ENCODE data around the gene SRRM3. TPM values are rescaled to one million over a fixed set of nuclear protein-coding genes. Genes with fewer than 3 reads are reported as not detected.
"Not testable (repeated sequence)": the region's sequence is repeated elsewhere in the genome, so short reads cannot be mapped to it uniquely, and the experiment has no call there.

The SRRM3 gene
- polyA plus RNA-seq, 1 experiment: 0.80 TPM

DNA sequence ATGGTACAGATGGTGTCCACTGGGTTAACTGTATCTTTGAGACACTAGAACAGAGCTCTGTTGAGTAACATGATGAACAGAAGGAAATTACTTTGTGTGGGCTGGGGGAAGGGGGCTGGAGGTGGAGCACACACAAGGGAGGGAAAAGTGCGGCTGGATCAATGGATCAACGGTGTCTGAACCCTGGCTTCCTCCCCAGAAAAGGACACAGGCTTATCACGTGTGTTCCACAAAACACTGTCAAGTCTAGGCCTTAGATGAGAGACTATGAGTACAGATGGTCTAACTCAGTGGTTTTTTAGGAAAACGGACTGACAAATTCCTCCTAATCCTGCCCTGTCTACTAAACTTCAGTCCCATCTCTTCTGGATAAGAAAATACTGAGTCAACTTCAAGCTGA lies 128.6 kb downstream of the SRRM3 start:
- peaks cover 19% of the 10 kb centered on the region for H3K36me3 ChIP-seq (ENCODE audit: control insufficient read depth, insufficient read depth, low read length)
- no peaks in the 10 kb centered on the region for H3K27me3 ChIP-seq (ENCODE audit: control insufficient read depth, insufficient read depth, low read length)
- H3K4me3 ChIP-seq (ENCODE audit: low read depth, low read length): no peak overlapping the region
- DNase-seq (ENCODE audit: low read depth): no peak
- TF ChIP-seq CTCF (IDR thresholded peaks at IDR 0.05; ENCODE audit: insufficient read depth, low read depth, low read length): no peak
- POLR2A ChIA-PET: interaction anchor here (0.6 kb wide), 1 partner anchor 29 kb away, joined by 4 read pairs; the partner anchor contains the start of gene YWHAG
- CTCF ChIA-PET: no interaction called here

GRCh38 chr7:76330673-76331072 lies 129.0 kb downstream of the SRRM3 start:
- ChIA-PET CTCF (interaction anchor here (0.7 to 1.2 kb wide), 2 partner anchors 10 to 20 kb away, joined by 3 to 4 read pairs; no protein-coding TSS in a partner anchor), POLR2A (no interaction called here)
- TF ChIP-seq CTCF (IDR thresholded peaks at IDR 0.05; ENCODE audit: insufficient read depth, low read depth, low read length): no peak
- DNase-seq (ENCODE audit: low read depth): no peak
- H3K27me3 ChIP-seq (ENCODE audit: control insufficient read depth, insufficient read depth, low read length): no peaks in the 10 kb centered on the region
- no peak overlapping the region for H3K4me3 ChIP-seq (ENCODE audit: low read depth, low read length)
- H3K36me3 ChIP-seq (ENCODE audit: control insufficient read depth, insufficient read depth, low read length): peaks cover 19% of the 10 kb centered on the region

- DNase-seq (ENCODE audit: low read depth): no peak
- Histone ChIP-seq H3K36me3 (ENCODE audit: control insufficient read depth, insufficient read depth, low read length) (peaks cover 15% of the 10 kb centered on the region), H3K4me3 (ENCODE audit: low read depth, low read length) (no peak overlapping the region), H3K27me3 (ENCODE audit: control insufficient read depth, insufficient read depth, low read length) (no peaks in the 10 kb centered on the region)
- ChIA-PET CTCF (no interaction called here), POLR2A (no interaction called here)
- TF ChIP-seq CTCF (IDR thresholded peaks at IDR 0.05; ENCODE audit: insufficient read depth, low read depth, low read length): no peak
Observed at GRCh38 chr7:76332078-76332477, 130.4 kb downstream of the SRRM3 start.

- no peaks in the 10 kb centered on the region for H3K27me3 ChIP-seq (ENCODE audit: control insufficient read depth, insufficient read depth, low read length)
- CTCF ChIA-PET: interaction anchor here (0.7 to 1.7 kb wide), 2 partner anchors 25 to 63 kb away, joined by 3 to 4 read pairs; partner anchors contain the start of gene YWHAG
- POLR2A ChIA-PET: no interaction called here
- no peak for TF ChIP-seq CTCF (IDR thresholded peaks at IDR 0.05; ENCODE audit: insufficient read depth, low read depth, low read length)
- H3K36me3 ChIP-seq (ENCODE audit: control insufficient read depth, insufficient read depth, low read length): peaks cover 9% of the 10 kb centered on the region
- no peak overlapping the region for H3K4me3 ChIP-seq (ENCODE audit: low read depth, low read length)
- no peak for DNase-seq (ENCODE audit: low read depth)
Observed at GRCh38 chr7:76333511-76334101, 131.9 kb downstream of the SRRM3 start.

DNA sequence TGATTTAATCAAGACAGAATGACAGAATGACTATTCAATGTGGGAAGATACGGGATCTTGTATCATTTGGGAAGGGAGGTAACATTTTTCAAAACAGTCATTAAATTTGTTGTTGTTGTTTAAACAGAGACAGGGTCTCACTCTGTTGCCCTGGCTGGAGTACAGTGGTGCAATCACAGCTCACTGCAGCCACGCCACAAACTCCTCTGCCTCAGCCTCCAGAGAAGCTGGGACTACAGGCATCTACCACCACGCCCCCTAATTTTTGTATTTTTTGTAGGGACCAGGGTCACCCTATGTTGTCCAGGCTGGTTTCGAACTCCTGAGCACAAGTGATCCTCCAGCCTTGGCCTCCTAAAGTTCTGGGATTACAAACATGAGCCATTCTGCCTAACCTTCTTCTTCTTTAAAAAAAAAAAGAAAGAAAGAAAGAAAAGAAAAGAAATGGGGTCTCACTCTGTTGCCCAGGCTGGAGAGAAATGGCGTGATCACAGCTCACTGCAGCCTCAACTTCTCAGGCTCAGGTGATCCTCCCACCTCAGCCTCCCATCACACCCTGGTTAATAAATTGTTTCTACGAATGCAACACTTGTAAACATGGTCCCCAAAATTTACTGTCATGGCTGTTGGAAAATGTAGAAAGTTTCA lies 132.7 kb downstream of the SRRM3 start:
- ChIA-PET CTCF (interaction anchor here (1.7 to 1.8 kb wide), 2 partner anchors 20 to 25 kb away, joined by 4 to 5 read pairs; partner anchors contain the start of gene YWHAG), POLR2A (no interaction called here)
- H3K36me3 ChIP-seq (ENCODE audit: control insufficient read depth, insufficient read depth, low read length): peaks cover 7% of the 10 kb centered on the region
- no peak for TF ChIP-seq CTCF (IDR thresholded peaks at IDR 0.05; ENCODE audit: insufficient read depth, low read depth, low read length)
- no peaks in the 10 kb centered on the region for H3K27me3 ChIP-seq (ENCODE audit: control insufficient read depth, insufficient read depth, low read length)
- H3K4me3 ChIP-seq (ENCODE audit: low read depth, low read length): no peak overlapping the region
- no peak for DNase-seq (ENCODE audit: low read depth)

GRCh38 chr7:76335417-76335816 lies 133.7 kb downstream of the SRRM3 start:
- CTCF ChIA-PET: interaction anchor here (0.6 to 1.8 kb wide), 2 partner anchors 21 to 27 kb away, joined by 3 to 5 read pairs; no protein-coding TSS in a partner anchor
- DNase-seq (ENCODE audit: low read depth); POLR2A ChIA-PET; H3K4me3 ChIP-seq (ENCODE audit: low read depth, low read length); H3K27me3 ChIP-seq (ENCODE audit: control insufficient read depth, insufficient read depth, low read length); H3K36me3 ChIP-seq (ENCODE audit: control insufficient read depth, insufficient read depth, low read length): not testable (repeated sequence)

Measured in BJ (cell line).